Stimulated activated CD8-positive, alpha-beta memory T cell treated with anti-CD3 and anti-CD28 coated beads, Interleukin-4, amount 100 ng/mL, for 48 hours (primary cell): Measurements from ENCODE around the gene PCDHGA6.
"Not testable (repeated sequence)": the region's sequence is repeated elsewhere in the genome, so short reads cannot be mapped to it uniquely, and the experiment has no call there.

Source experiments
- DNase-seq: peaks from one replicate; pipeline ENCODE4 v3.0.0-alpha.2; 2020

The PCDHGA6 gene

DNA sequence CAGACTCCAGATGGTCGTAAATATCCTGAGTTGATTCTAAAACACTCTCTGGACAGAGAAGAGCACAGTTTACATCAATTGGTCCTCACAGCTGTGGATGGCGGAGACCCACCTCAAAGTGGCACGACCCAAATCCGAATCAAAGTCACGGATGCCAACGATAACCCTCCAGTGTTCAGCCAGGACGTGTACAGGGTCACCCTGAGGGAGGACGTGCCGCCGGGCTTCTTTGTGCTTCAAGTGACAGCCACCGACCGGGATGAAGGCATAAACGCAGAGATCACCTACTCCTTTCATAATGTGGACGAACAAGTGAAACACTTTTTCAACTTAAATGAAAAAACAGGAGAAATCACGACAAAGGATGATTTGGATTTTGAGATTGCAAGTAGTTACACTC, 13.0 kb upstream of the PCDHGA6 start:
- no peak for DNase-seq

DNA sequence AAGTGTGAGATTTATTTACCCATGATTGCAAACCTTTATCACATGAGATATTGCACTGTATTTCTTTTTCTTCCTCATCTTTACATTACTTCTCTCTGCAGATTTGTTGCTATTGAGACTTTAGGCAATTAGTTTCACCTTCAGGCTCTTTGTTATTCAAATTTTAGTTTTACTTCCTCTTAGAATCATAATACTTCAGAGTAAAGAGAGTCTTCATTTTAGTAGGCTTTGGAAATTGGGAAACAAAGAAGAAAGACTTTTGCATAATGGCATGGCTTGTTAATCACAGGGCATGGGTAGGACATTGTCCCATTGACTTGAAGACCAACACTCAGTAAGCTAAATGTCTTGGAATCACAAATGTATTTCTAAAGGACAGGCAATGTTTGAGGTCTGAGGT, 11.0 kb upstream of the PCDHGA6 start:
- DNase-seq = no peak

DNA sequence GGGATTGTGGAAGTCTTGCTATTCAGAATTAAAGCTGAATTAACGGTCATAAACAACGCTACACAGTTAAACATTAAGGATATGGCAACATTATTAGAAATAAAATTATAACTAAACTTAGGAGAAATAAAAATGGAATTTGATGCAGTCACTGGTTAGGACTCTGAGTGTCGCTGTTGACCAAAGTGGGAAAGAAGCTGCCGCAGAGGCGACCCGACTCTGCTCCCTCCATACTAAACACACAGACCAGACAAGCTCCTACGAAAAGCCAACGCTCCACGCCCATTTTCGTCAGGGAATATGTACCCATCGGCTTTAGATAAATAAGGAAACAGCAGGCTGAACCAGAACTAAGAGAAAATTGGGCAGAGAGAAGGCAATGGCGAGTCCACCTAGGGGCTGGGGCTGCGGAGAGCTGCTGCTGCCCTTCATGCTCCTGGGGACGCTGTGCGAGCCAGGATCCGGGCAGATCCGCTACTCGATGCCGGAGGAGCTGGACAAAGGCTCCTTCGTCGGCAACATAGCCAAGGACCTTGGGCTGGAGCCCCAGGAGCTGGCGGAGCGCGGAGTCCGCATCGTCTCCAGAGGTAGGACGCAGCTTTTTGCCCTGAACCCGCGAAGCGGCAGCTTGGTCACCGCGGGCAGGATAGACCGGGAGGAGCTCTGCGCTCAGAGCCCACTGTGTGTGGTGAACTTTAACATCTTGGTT, 9.6 kb upstream of the PCDHGA6 start, which contains the start of gene PCDHGA5:
TSS of gene PCDHGA5 (plus strand) at position 211 of the 709 bp plus-strand sequence. CDS start at position 380, 169 bp downstream.
- no peak for DNase-seq

DNA sequence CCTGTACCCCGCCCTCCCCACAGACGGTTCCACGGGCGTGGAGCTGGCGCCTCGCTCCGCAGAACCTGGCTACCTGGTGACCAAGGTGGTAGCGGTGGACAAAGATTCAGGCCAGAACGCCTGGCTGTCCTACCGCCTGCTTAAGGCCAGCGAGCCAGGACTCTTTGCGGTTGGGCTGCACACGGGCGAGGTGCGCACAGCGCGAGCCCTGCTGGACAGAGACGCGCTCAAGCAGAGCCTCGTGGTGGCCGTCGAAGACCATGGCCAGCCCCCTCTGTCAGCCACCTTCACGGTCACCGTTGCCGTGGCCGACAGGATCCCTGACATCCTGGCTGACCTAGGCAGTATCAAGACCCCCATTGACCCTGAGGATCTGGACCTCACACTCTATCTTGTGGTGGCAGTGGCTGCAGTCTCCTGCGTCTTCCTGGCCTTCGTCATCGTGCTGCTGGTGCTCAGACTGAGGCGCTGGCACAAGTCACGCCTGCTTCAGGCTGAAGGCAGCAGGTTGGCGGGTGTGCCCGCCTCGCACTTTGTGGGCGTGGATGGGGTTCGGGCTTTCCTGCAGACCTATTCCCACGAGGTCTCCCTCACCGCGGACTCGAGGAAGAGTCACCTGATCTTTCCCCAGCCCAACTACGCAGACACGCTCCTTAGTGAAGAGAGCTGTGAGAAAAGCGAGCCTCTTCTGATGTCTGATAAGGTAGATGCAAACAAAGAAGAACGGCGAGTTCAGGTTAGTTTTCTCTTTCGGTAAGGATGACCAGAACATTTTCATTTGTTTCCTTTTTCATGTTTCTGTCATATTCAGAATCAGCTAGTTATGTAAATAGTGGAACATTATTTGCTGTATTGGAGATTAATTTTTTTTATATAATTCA, 7.4 kb upstream of the PCDHGA6 start:
- no peak for DNase-seq

DNA sequence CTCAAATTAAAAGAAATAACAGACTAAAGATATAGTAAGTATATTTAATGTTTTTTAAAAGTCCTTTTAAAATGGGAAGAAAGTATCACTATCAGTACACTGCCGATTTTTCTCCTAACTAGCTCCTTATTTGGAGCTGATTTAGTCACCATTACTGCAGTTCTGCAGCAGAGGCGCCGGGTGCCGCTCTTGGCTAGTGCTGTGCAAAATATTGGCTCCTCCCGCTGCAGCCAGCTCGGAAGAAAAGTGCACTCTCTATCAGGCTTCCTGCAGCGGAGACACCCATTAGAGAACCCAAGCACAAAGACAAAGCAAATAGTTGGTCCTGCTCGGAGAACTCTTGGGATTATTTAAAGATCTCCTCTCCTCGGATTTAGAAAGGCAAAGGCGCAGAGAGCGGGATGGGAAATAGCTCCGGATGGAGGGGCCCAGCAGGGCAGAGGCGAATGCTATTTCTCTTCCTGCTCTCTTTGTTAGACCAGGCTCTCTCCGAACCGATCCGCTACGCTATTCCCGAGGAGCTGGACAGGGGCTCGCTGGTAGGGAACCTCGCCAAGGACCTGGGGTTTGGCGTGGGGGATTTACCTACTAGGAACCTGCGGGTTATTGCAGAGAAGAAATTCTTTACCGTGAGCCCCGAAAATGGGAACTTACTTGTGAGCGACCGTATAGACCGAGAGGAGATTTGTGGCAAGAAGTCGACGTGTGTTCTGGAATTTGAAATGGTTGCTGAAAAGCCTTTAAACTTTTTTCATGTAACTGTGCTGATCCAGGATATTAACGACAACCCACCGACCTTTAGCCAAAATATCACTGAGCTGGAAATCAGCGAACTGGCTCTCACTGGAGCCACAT, 3.5 kb upstream of the PCDHGA6 start, which contains the start of gene PCDHGB3:
TSS of gene PCDHGB3 (plus strand) at position 249 of the 855 bp plus-strand sequence. CDS start at position 402, 153 bp downstream.
- DNase-seq = no peak

DNA sequence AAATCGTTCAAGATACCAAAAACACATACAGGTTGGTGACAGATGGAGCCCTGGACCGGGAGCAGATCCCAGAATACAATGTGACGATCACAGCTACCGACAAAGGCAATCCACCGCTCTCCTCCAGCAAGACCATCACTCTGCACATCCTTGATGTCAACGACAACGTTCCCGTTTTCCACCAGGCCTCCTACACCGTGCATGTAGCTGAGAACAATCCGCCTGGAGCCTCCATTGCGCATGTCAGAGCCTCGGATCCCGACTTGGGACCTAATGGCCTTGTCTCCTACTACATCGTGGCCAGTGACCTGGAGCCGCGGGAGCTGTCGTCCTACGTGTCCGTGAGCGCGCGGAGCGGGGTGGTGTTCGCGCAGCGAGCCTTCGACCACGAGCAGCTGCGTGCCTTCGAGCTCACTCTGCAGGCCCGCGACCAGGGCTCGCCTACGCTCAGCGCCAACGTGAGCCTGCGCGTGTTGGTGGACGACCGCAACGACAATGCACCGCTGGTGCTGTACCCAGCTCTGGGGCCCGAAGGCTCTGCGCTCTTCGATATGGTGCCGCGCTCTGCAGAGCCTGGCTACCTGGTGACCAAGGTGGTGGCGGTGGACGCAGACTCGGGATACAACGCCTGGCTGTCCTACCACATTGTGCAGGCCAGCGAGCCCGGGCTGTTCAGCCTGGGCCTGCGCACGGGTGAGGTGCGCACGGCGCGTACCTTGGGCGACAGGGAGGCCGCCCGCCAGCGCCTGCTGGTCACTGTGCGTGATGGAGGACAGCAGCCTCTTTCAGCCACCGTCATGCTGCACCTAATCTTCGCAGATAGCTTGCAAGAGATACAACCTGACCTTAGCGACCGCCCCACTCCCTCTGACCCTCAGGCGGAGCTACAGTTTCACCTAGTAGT, 1.9 kb upstream of the PCDHGA6 start:
- DNase-seq = no peak

DNA sequence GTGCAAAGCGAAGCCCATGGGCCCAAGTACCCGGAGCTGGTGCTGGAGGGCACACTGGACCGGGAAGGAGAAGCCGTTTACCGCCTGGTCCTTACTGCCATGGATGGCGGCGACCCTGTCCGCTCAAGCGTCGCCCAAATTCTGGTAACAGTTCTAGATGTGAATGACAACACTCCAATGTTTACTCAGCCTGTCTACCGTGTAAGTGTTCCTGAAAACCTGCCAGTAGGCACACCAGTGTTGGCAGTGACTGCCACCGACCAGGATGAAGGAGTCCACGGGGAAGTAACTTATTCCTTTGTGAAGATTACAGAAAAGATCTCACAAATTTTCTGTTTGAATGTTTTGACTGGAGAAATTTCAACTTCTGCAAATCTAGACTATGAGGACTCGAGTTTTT, 936 bp downstream of the PCDHGA6 start:
- no peak for DNase-seq

DNA sequence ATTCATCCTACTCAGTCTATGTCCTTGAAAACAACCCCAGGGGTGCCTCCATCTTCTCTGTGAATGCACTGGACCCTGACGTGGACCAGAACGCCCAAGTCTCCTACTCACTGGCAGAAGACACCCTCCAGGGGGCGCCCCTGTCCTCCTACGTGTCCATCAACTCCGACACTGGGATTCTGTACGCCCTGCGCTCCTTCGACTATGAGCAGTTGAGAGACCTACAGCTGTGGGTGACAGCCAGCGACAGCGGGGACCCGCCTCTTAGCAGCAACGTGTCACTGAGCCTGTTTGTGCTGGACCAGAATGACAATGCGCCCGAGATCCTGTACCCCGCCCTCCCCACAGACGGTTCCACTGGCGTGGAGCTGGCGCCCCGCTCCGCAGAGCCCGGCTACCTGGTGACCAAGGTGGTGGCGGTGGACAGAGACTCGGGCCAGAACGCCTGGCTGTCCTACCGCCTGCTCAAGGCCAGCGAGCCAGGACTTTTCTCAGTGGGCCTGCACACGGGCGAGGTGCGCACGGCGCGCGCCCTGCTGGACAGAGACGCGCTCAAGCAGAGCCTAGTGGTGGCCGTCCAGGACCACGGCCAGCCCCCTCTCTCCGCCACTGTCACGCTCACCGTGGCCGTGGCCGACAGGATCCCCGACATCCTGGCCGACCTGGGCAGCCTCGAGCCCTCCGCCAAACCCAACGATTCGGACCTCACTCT, 1.9 kb downstream of the PCDHGA6 start:
- DNase-seq = not testable (repeated sequence)

DNA sequence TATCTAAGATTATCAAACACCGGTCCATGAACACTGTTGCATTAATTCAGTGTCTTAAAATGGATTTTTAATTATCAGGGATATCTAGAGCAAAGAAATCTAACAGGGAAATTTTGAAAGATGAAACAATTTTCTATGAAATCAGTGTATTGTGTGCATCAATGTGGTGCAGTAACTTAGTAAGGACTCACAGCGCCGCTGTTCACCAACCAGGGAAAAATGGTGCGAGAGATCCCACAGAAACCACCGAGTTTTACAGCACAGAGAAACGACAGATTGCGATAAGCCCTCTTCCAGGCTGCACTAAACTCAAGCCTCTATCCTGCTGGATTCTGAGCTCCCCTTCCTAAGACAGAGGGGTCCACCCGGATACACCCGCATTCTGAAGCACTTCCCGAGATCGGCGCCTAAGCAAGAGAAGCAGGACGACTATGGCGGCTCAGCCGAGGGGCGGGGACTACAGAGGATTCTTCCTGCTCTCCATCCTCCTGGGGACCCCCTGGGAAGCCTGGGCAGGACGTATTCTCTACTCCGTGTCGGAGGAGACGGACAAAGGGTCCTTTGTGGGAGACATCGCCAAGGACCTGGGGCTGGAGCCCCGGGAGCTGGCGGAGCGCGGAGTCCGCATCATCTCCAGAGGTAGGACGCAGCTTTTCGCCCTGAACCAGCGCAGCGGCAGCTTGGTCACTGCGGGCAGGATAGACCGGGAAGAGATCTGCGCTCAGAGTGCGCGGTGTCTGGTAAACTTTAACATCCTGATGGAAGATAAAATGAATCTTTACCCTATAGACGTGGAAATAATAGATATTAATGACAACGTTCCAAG, 9.0 kb downstream of the PCDHGA6 start, which contains the start of gene PCDHGA7:
TSS of gene PCDHGA7 (plus strand) at position 274 of the 826 bp plus-strand sequence. CDS start at position 432, 158 bp downstream.
- DNase-seq = no peak

DNA sequence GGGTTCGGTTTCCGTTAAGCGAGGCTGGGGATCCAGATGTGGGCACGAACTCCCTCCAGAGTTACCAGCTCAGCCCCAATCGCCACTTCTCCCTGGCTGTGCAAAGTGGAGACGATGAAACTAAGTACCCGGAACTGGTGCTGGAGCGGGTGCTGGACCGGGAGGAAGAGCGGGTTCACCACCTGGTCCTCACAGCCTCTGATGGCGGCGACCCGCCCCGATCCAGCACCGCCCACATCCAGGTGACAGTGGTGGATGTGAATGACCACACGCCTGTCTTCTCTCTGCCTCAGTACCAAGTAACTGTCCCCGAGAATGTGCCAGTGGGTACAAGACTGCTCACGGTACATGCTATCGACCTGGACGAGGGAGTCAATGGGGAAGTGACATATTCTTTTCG, 9.7 kb downstream of the PCDHGA6 start:
- DNase-seq = no peak

DNA sequence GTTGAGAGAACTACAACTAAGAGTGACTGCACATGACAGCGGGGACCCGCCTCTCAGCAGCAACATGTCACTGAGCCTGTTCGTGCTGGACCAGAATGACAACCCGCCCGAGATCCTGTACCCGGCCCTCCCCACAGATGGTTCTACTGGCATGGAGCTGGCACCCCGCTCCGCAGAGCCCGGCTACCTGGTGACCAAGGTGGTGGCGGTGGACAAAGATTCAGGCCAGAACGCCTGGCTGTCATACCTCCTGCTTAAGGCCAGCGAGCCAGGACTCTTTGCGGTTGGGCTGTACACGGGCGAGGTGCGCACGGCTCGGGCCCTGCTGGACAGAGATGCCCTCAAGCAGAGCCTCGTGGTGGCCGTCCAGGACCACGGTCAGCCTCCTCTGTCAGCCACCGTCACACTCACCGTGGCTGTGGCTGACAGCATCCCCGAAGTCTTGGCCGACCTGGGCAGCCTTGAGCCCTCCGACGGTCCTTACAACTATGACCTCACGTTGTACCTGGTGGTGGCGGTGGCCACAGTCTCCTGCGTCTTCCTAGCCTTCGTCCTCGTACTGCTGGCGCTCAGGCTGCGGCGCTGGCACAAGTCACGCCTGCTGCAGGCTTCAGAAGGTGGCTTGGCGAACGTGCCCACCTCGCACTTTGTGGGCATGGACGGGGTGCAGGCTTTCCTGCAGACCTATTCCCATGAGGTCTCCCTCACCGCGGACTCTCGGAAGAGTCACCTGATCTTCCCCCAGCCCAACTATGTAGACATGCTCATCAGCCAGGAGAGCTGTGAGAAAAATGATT, 11.0 kb downstream of the PCDHGA6 start:
- DNase-seq = no peak

DNA sequence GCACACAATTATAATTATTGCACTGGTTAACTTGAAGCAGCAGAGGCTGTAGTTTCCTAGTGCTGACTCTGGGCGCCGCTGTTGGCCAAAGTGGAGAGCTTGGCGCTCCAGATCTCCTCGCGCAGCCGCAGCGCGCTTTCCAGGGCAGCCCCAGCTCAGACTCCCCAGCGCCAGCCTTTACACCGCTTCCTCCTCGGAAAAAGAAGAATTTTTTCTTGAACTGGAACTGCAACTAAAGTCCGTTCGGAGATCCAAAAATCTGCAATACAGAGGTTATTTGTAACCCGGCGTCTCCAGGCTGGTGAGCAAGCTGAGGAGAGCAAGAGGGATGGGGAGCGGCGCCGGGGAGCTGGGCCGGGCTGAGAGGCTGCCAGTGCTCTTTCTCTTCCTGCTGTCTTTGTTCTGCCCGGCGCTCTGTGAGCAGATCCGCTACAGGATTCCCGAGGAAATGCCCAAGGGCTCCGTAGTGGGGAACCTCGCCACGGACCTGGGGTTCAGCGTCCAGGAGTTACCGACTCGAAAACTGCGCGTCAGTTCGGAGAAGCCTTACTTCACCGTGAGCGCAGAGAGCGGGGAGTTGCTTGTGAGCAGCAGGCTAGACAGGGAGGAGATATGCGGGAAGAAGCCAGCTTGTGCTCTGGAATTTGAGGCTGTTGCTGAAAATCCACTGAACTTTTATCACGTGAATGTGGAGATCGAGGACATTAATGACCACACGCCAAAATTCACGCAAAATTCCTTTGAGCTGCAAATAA, 14.0 kb downstream of the PCDHGA6 start, which contains the start of gene PCDHGB4:
TSS of gene PCDHGB4 (plus strand) at position 142 of the 755 bp plus-strand sequence. CDS start at position 329, 187 bp downstream.
- DNase-seq = peak; percentile 41

DNA sequence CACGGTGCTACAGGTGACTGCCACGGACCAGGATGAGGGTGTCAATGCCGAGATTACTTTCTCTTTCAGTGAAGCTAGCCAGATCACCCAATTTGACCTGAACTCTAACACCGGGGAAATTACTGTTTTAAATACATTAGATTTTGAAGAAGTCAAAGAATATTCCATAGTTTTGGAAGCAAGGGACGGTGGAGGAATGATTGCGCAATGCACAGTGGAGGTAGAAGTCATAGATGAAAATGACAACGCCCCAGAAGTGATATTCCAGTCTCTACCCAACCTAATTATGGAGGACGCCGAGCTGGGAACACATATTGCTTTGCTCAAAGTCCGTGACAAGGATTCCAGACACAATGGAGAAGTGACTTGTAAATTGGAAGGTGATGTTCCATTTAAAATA, 15.0 kb downstream of the PCDHGA6 start:
- DNase-seq = no peak

DNA sequence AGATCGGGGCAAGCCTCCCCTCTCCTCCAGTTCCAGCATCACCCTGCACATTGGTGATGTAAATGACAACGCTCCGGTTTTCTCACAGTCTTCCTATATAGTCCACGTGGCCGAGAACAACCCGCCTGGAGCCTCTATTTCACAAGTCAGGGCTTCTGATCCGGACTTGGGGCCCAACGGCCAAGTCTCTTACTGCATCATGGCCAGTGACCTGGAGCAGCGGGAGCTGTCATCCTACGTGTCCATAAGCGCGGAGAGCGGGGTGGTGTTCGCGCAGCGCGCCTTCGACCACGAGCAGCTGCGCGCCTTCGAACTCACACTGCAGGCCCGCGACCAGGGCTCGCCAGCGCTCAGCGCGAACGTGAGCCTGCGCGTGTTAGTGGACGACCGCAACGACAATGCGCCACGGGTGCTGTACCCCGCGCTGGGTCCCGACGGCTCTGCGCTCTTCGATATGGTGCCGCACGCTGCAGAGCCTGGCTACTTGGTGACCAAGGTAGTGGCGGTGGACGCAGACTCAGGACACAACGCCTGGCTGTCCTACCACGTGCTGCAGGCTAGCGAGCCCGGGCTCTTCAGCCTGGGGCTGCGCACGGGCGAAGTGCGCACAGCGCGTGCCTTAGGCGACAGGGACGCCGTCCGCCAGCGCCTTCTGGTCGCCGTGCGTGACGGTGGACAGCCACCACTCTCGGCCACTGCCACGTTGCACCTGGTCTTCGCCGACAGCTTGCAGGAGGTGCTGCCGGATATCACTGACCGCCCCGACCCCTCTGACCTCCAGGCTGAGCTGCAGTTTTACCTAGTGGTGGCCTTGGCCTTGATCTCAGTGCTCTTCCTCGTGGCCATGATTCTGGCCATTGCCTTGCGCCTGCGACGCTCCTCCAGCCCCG, 15.7 kb downstream of the PCDHGA6 start:
- DNase-seq = no peak

DNA sequence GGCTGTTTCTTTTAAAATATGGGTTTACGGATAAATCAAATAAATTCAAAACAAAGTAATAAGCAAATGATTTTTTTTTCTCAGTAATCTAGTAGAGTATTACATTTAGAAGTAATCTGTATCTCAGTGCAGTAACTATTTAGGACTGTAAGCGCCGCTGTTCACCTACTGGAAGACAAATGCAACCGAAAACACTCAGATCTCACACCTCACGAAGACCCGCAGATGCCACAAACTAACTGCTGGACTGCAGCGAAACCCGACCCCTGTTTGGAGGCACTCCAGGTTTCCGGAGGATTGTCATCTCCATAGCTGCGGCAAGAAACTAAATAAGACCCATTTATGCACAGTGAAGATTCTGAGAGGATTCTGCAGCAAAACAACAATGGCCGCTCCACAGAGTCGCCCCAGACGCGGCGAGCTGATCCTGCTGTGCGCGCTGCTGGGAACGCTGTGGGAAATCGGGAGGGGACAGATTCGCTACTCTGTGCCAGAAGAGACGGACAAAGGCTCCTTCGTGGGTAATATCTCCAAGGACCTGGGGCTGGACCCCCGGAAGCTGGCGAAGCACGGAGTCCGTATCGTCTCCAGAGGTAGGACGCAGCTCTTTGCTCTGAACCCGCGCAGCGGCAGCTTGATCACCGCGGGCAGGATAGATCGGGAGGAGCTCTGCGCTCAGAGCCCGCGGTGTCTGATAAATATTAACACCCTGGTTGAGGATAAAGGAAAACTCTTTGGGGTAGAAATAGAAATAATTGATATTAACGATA, 18.9 kb downstream of the PCDHGA6 start, which contains the start of gene PCDHGA8:
TSS of gene PCDHGA8 (plus strand) at position 205 of the 770 bp plus-strand sequence. CDS start at position 386, 181 bp downstream.
- DNase-seq = no peak

DNA sequence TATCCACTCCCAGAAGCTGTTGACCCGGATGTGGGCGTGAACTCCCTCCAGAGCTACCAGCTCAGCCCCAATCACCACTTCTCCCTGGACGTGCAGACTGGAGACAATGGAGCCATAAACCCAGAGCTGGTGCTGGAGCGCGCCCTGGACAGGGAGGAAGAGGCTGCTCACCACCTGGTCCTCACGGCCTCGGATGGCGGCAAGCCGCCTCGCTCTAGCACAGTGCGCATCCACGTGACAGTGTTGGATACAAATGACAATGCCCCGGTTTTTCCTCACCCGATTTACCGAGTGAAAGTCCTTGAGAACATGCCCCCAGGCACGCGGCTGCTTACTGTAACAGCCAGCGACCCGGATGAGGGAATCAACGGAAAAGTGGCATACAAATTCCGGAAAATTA, 19.6 kb downstream of the PCDHGA6 start:
- no peak for DNase-seq
